DND-41 (cell line): ENCODE results near the gene BCAS3.

ENCODE experiments used
- ATAC-seq: fragments of 200-7000 bp; cut with Tn5 transposase; 3 replicates; pipeline ENCODE4 v1.9.1; 2021; ENCODE audit warnings: low read depth; ENCODE audit not compliant: insufficient read depth
- DNase-seq: peaks from one replicate; pipeline ENCODE4 v3.0.0-alpha.2; 2020
- H2AFZ ChIP-seq: 2 replicates; pipeline ENCODE4 v1.6.0; 2012; ENCODE audit warnings: low read depth, low read length
- H3K27ac ChIP-seq: 2 replicates; pipeline ENCODE4 v1.5.1; 2012; ENCODE audit warnings: low read length, inconsistent platforms
- H3K27me3 ChIP-seq: fragments of 200-600 bp; sonication (generic); 2 replicates; pipeline ENCODE4 v1.6.0; 2012; ENCODE audit warnings: low read length, mild to moderate bottlenecking, inconsistent platforms; ENCODE audit not compliant: insufficient read depth, poor library complexity
- H3K36me3 ChIP-seq: 2 replicates; pipeline ENCODE4 v1.5.1; 2012; ENCODE audit warnings: low read length, inconsistent platforms; ENCODE audit not compliant: insufficient read depth
- H3K4me1 ChIP-seq: 2 replicates; pipeline ENCODE4 v1.5.1; 2012; ENCODE audit warnings: mild to moderate bottlenecking, low read length; ENCODE audit not compliant: insufficient read depth
- H3K4me2 ChIP-seq: 2 replicates; pipeline ENCODE4 v1.6.0; 2012; ENCODE audit warnings: mild to moderate bottlenecking, moderate library complexity, low read length, inconsistent platforms; ENCODE audit not compliant: insufficient read depth
- H3K4me3 ChIP-seq, 2 experiments: fragments of 200-600 bp in 1 of 2; shearing (Covaris generic) in 1 of 2; 2 replicates each; pipeline ENCODE4 v1.5.1; 2012 to 2016; ENCODE audit warnings: inconsistent platforms in 2 of 2, low read length in 2 of 2, mild to moderate bottlenecking in 2 of 2, low read depth in 1 of 2, moderate library complexity in 1 of 2
- H3K79me2 ChIP-seq: 2 replicates; pipeline ENCODE4 v1.6.0; 2012; ENCODE audit warnings: low read length, inconsistent platforms; ENCODE audit not compliant: insufficient read depth
- H3K9ac ChIP-seq: 2 replicates; pipeline ENCODE4 v1.6.0; 2012; ENCODE audit warnings: low read depth, mild to moderate bottlenecking, inconsistent platforms, low read length, moderate library complexity
- H3K9me3 ChIP-seq: 2 replicates; pipeline ENCODE4 v1.5.1; 2012; ENCODE audit warnings: low read length, moderate library complexity, mild to moderate bottlenecking, inconsistent platforms; ENCODE audit not compliant: insufficient read depth, severe bottlenecking
- H4K20me1 ChIP-seq: 2 replicates; pipeline ENCODE4 v1.6.0; 2012; ENCODE audit warnings: low read length; ENCODE audit not compliant: insufficient read depth
- EZH2 ChIP-seq: IDR thresholded peaks from 3 replicates; pipeline ENCODE4 v1.6.1; 2012; ENCODE audit warnings: borderline replicate concordance, low read depth, mild to moderate bottlenecking, moderate library complexity, low read length, inconsistent platforms; ENCODE audit not compliant: severe bottlenecking
- TF ChIP-seq, protein P1 (sequence below): IDR thresholded peaks from 2 replicates; pipeline ENCODE4 v1.5.1; 2012; ENCODE audit warnings: borderline replicate concordance, low read length, moderate library complexity, mild to moderate bottlenecking; ENCODE audit not compliant: poor library complexity, severe bottlenecking; ENCODE audit errors: extremely low read depth

Gene BCAS3

DNA sequence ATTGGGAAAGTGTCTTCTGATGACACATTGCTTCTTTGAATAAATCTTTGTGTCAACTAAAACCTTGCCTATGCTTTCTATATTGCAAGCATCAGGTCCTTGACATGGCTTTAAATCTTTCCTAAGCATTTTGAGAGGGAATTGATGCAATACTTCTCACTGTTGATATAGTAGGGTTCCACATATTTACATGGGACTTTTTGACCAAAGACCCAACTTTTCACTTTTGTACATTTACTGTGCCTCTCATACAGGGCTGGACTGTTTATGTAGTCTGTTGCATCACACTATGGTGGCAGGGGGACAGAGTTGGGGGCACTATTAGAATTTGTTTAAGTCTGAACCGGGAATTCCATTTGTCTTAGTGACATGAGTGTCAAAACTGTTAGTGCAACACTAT lies 413.4 kb downstream of the BCAS3 start:
- DNase-seq, result no peak
- Histone ChIP-seq H3K4me3 (no peak overlapping the region), H4K20me1 (no peaks in the 10 kb centered on the region), H3K79me2 (no peaks in the 10 kb centered on the region), H3K9ac (no peak overlapping the region), H3K36me3 (no peaks in the 10 kb centered on the region), H3K9me3 (no peaks in the 10 kb centered on the region), H3K27me3 (no peaks in the 10 kb centered on the region), H2AFZ (no peak overlapping the region), H3K4me1 (no peaks in the 10 kb centered on the region), H3K4me2 (no peak overlapping the region), H3K27ac (no peak overlapping the region)
- ATAC-seq, result no peak
- TF ChIP-seq EZH2, result no peak
- TF ChIP-seq, protein P1, sequence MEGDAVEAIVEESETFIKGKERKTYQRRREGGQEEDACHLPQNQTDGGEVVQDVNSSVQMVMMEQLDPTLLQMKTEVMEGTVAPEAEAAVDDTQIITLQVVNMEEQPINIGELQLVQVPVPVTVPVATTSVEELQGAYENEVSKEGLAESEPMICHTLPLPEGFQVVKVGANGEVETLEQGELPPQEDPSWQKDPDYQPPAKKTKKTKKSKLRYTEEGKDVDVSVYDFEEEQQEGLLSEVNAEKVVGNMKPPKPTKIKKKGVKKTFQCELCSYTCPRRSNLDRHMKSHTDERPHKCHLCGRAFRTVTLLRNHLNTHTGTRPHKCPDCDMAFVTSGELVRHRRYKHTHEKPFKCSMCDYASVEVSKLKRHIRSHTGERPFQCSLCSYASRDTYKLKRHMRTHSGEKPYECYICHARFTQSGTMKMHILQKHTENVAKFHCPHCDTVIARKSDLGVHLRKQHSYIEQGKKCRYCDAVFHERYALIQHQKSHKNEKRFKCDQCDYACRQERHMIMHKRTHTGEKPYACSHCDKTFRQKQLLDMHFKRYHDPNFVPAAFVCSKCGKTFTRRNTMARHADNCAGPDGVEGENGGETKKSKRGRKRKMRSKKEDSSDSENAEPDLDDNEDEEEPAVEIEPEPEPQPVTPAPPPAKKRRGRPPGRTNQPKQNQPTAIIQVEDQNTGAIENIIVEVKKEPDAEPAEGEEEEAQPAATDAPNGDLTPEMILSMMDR, result no peak

DNA sequence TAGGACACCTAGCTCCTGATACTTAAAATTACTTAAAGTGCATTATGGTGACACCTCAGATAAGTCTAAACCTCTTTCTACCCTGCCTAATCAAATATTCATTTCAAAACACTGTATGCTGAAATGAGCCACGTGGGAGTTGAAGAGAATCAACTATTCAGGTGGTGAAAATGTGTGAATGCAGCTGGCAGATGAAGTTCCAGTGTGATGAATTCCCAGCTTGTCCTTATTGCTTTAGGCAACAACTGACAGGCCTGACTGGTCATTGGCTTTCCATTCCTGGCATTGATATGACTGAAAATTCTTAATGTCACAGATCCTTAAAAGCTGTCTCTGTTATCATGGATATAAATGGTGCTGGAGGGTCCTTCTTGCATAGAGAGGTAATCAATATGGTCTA lies 420.1 kb downstream of the BCAS3 start:
- Histone ChIP-seq H3K79me2 (no peaks in the 10 kb centered on the region), H3K4me1 (no peaks in the 10 kb centered on the region), H3K4me3 (no peak overlapping the region), H3K4me2 (no peak overlapping the region), H3K9ac (no peak overlapping the region), H3K27me3 (no peaks in the 10 kb centered on the region), H3K36me3 (no peaks in the 10 kb centered on the region), H4K20me1 (no peaks in the 10 kb centered on the region), H2AFZ (no peak overlapping the region), H3K27ac (no peak overlapping the region), H3K9me3 (no peaks in the 10 kb centered on the region)
- TF ChIP-seq EZH2, result no peak
- TF ChIP-seq, protein P1, result no peak
- no peak for DNase-seq
- ATAC-seq, result no peak

DNA sequence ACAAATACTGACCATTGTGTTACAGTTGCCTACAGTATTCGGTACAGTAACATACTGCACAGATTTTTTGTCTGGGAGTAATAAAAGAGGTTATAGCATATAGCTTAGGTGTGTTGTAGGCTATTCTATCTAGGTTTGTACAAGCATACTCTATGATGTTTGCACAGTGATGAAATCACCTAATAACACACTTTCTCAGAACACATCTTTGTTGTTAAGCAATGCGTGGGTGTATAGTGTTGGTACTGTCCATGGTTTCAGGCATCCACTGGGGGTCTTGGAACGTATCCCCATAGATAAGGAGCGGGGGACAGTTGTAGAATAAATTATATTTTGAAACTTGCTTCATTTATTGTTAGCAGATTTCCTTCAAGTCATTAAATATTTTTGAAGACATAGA lies 428.7 kb downstream of the BCAS3 start:
- H3K4me3 ChIP-seq, result no peak overlapping the region
- no peaks in the 10 kb centered on the region for H3K36me3 ChIP-seq
- H4K20me1 ChIP-seq, result no peaks in the 10 kb centered on the region
- DNase-seq, result no peak
- ATAC-seq, result no peak
- no peak overlapping the region for H3K27ac ChIP-seq
- H3K4me1 ChIP-seq, result no peaks in the 10 kb centered on the region
- TF ChIP-seq EZH2, result no peak
- TF ChIP-seq, protein P1, result no peak
- H3K9me3 ChIP-seq, result no peaks in the 10 kb centered on the region
- H3K79me2 ChIP-seq, result no peaks in the 10 kb centered on the region
- H3K9ac ChIP-seq, result no peak overlapping the region
- no peaks in the 10 kb centered on the region for H3K27me3 ChIP-seq
- no peak overlapping the region for H2AFZ ChIP-seq
- no peak overlapping the region for H3K4me2 ChIP-seq

DNA sequence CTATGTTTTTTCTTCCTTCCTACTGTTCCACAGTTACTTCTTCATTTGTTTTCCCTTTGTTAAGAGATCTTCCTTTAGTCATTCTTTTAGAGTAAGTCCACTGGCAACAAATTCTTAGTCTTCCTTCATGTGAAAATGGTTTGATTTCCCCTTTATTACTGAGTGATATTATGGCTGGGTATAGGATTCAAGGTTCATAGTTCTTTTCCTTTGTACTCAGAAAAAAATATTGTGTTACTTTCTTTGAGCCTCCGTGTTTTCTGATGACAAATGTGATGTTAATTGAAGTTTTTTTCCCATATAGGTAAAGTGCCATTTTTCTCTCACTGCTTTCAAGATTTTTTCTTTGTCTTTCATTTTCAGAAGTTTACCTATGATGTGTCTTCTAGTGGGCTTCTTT lies 438.9 kb downstream of the BCAS3 start:
- H3K9me3 ChIP-seq, result peaks cover 6% of the 10 kb centered on the region
- no peaks in the 10 kb centered on the region for H3K27me3 ChIP-seq
- no peak overlapping the region for H3K4me2 ChIP-seq
- no peaks in the 10 kb centered on the region for H3K36me3 ChIP-seq
- no peaks in the 10 kb centered on the region for H3K4me1 ChIP-seq
- no peak for ATAC-seq
- TF ChIP-seq, protein P1, result no peak
- no peak for TF ChIP-seq EZH2
- DNase-seq, result no peak
- H3K9ac ChIP-seq, result no peak overlapping the region
- H4K20me1 ChIP-seq, result no peaks in the 10 kb centered on the region
- no peak overlapping the region for H3K27ac ChIP-seq
- no peak overlapping the region for H3K4me3 ChIP-seq
- no peaks in the 10 kb centered on the region for H3K79me2 ChIP-seq
- H2AFZ ChIP-seq, result no peak overlapping the region
